ENCODE results near the gene ACOT6. TPM values are rescaled to one million over a fixed set of nuclear protein-coding genes. Genes with fewer than 3 reads are reported as not detected.

ACOT6 gene
- total and polyA plus RNA-seq, 9 of the 15 experiments (the other 6 are each of a cell fraction or from before 2014, with no cell fraction given) = not detected

- POLR2A ChIA-PET = no interaction called here
- no peaks in the 10 kb centered on the region for H3K36me3 ChIP-seq (ENCODE audit: control insufficient read depth, insufficient read depth, low read length)
- H3K4me1 ChIP-seq (replicated peaks in 1 of 2; ENCODE audit: control insufficient read depth in 2 of 2, insufficient read depth in 2 of 2, low read length in 2 of 2) = peaks cover 0 to 9% of the 10 kb centered on the region in 2 experiments; a peak in 2 of 5 replicates
- H3K9me3 ChIP-seq (replicated peaks; ENCODE audit: control insufficient read depth, insufficient read depth, low read depth, low read length) = no peaks in the 10 kb centered on the region
- no TSS peak for BruUV-seq (replicated peaks)
- no peak for ATAC-seq
- intact Hi-C loops (cut with micrococcal nuclease) = loop anchor here (10.0 kb wide), 1 partner anchor 217 kb away; the partner anchor contains the start of gene PTGR2
- no peak overlapping the region for H3K27ac ChIP-seq (ENCODE audit: extremely low read depth, low read depth, low read length)
- no peak overlapping the region for H3K4me2 ChIP-seq (ENCODE audit: insufficient read depth, low read length)
- no peak overlapping the region for H3K9ac ChIP-seq (ENCODE audit: insufficient read depth in 1 of 2, low read depth in 2 of 2, low read length in 2 of 2)
- H3K9me1 ChIP-seq (ENCODE audit: control insufficient read depth, insufficient read depth, low read length) = no peaks in the 10 kb centered on the region
- no peak overlapping the region for H3K4me3 ChIP-seq
- no peak for DNase-seq (ENCODE audit: extremely low read depth in 1 of 4, low spot score in 3 of 4)
- H4K20me1 ChIP-seq (replicated peaks; ENCODE audit: control insufficient read depth, insufficient read depth, low read length) = no peaks in the 10 kb centered on the region
- no peaks in the 10 kb centered on the region for H3K79me2 ChIP-seq (ENCODE audit: control insufficient read depth, insufficient read depth, low read length)
- no peaks in the 10 kb centered on the region for H3K27me3 ChIP-seq (ENCODE audit: control insufficient read depth in 2 of 2, insufficient read depth in 2 of 2, low read length in 2 of 2)
- no peak for FAIRE-seq
- H2AFZ ChIP-seq (ENCODE audit: low read depth, low read length) = no peak overlapping the region
- in situ Hi-C loops (cut with MboI) = no loop called here
- CTCF ChIA-PET (ENCODE audit: low intra/inter-chr PET ratio) = no interaction called here
- WGBS (ENCODE audit: insufficient coverage, low coverage, missing lambda C conversion rate) = 75% methylated on average over 2 of the region's 5 CpGs
- TF ChIP-seq TCF3 (CRISPR knock-in tag; IDR thresholded peaks at IDR 0.05) = no peak
- no peak for TF ChIP-seq ZNF507 (tag; conservative IDR thresholded peaks at IDR 0.05)
- TF ChIP-seq HOMEZ (CRISPR knock-in tag; IDR thresholded peaks at IDR 0.05) = no peak
- TF ChIP-seq DDX20 (tag; IDR thresholded peaks at IDR 0.05; ENCODE audit: low read depth) = no peak
- TF ChIP-seq FOXK2 (conservative IDR thresholded peaks at IDR 0.05 in 1 of 2, IDR thresholded peaks at IDR 0.05 in 1 of 2; ENCODE audit: low read depth in 2 of 2) = no peak
- TF ChIP-seq CGGBP1 (CRISPR knock-in tag; IDR thresholded peaks at IDR 0.05) = no peak
- TF ChIP-seq POLR2AphosphoS2 (IDR thresholded peaks at IDR 0.05; ENCODE audit: low read length) = no peak
- no peak for TF ChIP-seq SMC3 (conservative IDR thresholded peaks at IDR 0.05; ENCODE audit: insufficient read depth, low read depth, low read length)
- TF ChIP-seq NRF1 (conservative IDR thresholded peaks at IDR 0.05 in 1 of 2, IDR thresholded peaks at IDR 0.05 in 1 of 2) = no peak
- TF ChIP-seq HDAC2 (IDR thresholded peaks at IDR 0.05) = no peak
- no peak for TF ChIP-seq PPARD (CRISPR knock-in tag; IDR thresholded peaks at IDR 0.05)
- TF ChIP-seq SAFB (IDR thresholded peaks at IDR 0.05; ENCODE audit: borderline replicate concordance, low read depth, low read length) = no peak
- no peak for TF ChIP-seq ZNF165 (CRISPR knock-in tag; IDR thresholded peaks at IDR 0.05; ENCODE audit: borderline replicate concordance)
- TF ChIP-seq SNRNP70 (optimal IDR thresholded peaks at IDR 0.05; ENCODE audit: low read depth, low read length) = no peak
These were observed 25.5 kb downstream of the ACOT6 start for GRCh38 chr14:73637830-73638229.
